ENCODE results near the gene CELF2.

CELF2 gene

DNA sequence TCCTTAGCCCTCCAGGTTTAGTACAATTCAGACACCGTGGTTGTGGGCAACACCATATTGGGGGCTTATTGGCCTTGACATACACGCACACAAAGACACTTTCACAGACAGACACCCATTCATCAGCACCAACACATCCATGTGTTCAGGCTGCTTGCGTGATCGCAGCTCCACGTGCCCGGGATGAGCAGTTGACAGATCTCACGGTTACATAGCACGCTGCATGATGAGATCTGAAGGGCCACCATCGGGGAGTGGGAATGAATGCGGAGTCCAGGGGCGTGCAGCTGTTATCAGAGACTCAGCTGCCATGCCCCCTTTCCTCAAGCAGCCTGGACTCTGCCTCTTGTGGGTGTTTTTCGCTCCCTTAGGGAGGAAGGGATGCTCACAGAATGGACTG, 308.6 kb downstream of the CELF2 start:
- H3K4me3 ChIP-seq (ENCODE audit: low read depth, low read length), result no peak overlapping the region
- in situ Hi-C loops (cut with HindIII; ENCODE audit: low sequenced_read_pairs), result no loop called here
- no peak for DNase-seq (ENCODE audit: low read depth, low spot score)
- TF ChIP-seq, protein P1, sequence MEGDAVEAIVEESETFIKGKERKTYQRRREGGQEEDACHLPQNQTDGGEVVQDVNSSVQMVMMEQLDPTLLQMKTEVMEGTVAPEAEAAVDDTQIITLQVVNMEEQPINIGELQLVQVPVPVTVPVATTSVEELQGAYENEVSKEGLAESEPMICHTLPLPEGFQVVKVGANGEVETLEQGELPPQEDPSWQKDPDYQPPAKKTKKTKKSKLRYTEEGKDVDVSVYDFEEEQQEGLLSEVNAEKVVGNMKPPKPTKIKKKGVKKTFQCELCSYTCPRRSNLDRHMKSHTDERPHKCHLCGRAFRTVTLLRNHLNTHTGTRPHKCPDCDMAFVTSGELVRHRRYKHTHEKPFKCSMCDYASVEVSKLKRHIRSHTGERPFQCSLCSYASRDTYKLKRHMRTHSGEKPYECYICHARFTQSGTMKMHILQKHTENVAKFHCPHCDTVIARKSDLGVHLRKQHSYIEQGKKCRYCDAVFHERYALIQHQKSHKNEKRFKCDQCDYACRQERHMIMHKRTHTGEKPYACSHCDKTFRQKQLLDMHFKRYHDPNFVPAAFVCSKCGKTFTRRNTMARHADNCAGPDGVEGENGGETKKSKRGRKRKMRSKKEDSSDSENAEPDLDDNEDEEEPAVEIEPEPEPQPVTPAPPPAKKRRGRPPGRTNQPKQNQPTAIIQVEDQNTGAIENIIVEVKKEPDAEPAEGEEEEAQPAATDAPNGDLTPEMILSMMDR (IDR thresholded peaks at IDR 0.05; ENCODE audit: low read depth, low read length), result no peak

GRCh38 chr10:11326913-11327616, 309.4 kb downstream of the CELF2 start:
- no peak for DNase-seq (ENCODE audit: low read depth, low spot score)
- in situ Hi-C loops (cut with HindIII; ENCODE audit: low sequenced_read_pairs), result no loop called here
- TF ChIP-seq, protein P1 (IDR thresholded peaks at IDR 0.05; ENCODE audit: low read depth, low read length), result no peak
- no peak overlapping the region for H3K4me3 ChIP-seq (ENCODE audit: low read depth, low read length)

GRCh38 chr10:11328264-11329061, 310.8 kb downstream of the CELF2 start:
- no peak overlapping the region for H3K4me3 ChIP-seq (ENCODE audit: low read depth, low read length)
- in situ Hi-C loops (cut with HindIII; ENCODE audit: low sequenced_read_pairs), result no loop called here
- TF ChIP-seq, protein P1 (IDR thresholded peaks at IDR 0.05; ENCODE audit: low read depth, low read length), result no peak
- no peak for DNase-seq (ENCODE audit: low read depth, low spot score)

GRCh38 chr10:11329062-11329673, 311.5 kb downstream of the CELF2 start:
- H3K4me3 ChIP-seq (ENCODE audit: low read depth, low read length), result no peak overlapping the region
- no peak for DNase-seq (ENCODE audit: low read depth, low spot score)
- TF ChIP-seq, protein P1 (IDR thresholded peaks at IDR 0.05; ENCODE audit: low read depth, low read length), result no peak
- in situ Hi-C loops (cut with HindIII; ENCODE audit: low sequenced_read_pairs), result no loop called here

DNA sequence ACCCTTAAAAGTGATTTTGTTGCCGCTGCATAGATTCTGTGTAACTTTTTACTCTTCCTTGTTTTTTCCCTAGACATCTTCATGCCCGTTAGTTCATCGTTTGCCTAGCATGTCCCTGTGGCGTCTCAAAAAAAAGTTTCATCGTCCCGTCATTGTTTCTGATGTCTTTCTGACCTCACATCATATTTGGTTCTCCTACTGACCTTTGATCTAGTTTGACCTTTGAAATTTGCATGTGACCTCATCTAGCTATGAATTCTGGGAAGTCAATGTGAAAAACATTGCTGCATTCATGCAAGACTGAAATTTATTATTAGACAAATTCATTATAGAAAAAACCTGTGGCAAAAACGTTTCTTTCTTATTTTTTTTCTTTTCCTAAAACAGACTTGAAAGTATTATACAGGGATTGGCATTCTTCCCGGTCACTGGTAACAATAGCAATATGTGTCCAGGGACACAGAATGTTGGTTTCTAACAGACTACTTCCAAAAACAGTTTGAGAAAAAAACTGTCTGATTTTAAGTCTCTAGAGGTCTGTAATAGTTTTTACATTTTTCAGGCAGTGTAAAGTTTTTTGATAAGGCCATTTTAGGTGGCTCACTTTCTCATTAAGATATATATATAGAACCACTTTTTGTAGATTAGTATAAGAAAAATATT, 312.8 kb downstream of the CELF2 start:
- DNase-seq (ENCODE audit: low read depth, low spot score), result peak; percentile 35
- TF ChIP-seq, protein P1 (IDR thresholded peaks at IDR 0.05; ENCODE audit: low read depth, low read length), result no peak

DNA sequence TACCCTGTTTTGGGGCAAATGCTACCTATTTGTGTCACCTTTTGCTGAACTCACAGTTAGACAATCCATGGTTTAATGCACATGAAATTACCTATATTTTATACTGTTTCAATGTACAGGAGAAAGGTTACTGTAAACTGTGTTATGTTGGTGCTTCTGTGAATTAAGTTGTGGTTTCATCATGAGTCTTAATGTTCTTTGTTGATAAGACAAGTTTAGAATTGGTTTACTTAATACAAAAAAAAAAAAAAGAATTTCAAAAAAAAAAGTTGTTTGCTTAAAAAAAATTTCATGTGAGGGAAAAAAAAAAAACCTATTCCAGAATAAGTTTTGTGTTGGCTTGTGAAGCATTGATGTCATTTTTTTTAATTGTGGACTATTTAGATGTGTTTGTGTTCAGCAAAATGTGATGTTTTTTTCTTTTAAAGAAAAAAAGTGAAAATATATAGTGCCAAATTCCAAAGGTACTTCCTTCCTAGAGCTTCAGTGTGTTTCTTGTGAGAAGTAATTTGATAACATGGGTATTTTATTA, 313.4 kb downstream of the CELF2 start:
- TF ChIP-seq, protein P1 (IDR thresholded peaks at IDR 0.05; ENCODE audit: low read depth, low read length), result no peak
- no peak overlapping the region for H3K4me3 ChIP-seq (ENCODE audit: low read depth, low read length)
- in situ Hi-C loops (cut with HindIII; ENCODE audit: low sequenced_read_pairs), result no loop called here
- DNase-seq (ENCODE audit: low read depth, low spot score), result no peak

More for the DNA sequence above, 312.8 kb downstream of the CELF2 start:
- H3K4me3 ChIP-seq (ENCODE audit: low read depth, low read length), result no peak overlapping the region
- in situ Hi-C loops (cut with HindIII; ENCODE audit: low sequenced_read_pairs), result no loop called here

Measured in astrocyte of the spinal cord (primary cell).